ENCODE data around the gene TMCO4.

DNA sequence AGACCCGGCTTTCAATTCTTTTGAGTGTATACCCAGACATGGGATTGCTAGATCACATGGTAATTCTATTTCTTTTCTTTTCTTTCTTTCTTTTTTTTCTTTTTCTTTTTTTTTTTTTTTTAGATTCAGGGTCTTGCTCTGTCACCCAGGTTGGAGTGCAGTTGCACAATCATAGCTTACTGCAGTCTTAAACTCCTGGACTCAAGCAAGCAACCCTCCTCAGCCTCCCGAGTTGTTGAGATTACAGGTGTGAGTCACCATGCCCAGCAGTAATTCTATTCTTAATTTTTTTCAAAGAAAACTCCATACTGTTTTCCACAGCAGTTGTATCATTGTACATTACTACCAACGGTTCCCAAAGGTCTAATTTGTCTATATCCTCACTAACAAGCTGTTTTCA, 28.8 kb upstream of the TMCO4 start:
- TF ChIP-seq RARB (CRISPR knock-in tag; IDR thresholded peaks at IDR 0.05) (no peak), ZFP30 (CRISPR knock-in tag; IDR thresholded peaks at IDR 0.05) (no peak), ARNTL (CRISPR knock-in tag; IDR thresholded peaks at IDR 0.05; ENCODE audit: borderline replicate concordance, low read depth) (no peak), PATZ1 (CRISPR knock-in tag; IDR thresholded peaks at IDR 0.05; ENCODE audit: borderline replicate concordance) (no peak), TOX (CRISPR knock-in tag; IDR thresholded peaks at IDR 0.05; ENCODE audit: borderline replicate concordance) (no peak), BACH2 (CRISPR knock-in tag; IDR thresholded peaks at IDR 0.05; ENCODE audit: borderline replicate concordance) (no peak), PPARA (CRISPR knock-in tag; IDR thresholded peaks at IDR 0.05; ENCODE audit: borderline replicate concordance) (no peak), TSHZ2 (CRISPR knock-in tag; IDR thresholded peaks at IDR 0.05) (no peak), OSR1 (CRISPR knock-in tag; IDR thresholded peaks at IDR 0.05) (no peak), SNAI2 (CRISPR knock-in tag; IDR thresholded peaks at IDR 0.05) (no peak), ZFP3 (CRISPR knock-in tag; IDR thresholded peaks at IDR 0.05) (no peak), GLIS3 (CRISPR knock-in tag; IDR thresholded peaks at IDR 0.05) (no peak), CREB5 (CRISPR knock-in tag; IDR thresholded peaks at IDR 0.05; ENCODE audit: low read depth) (no peak)
- TF ChIP-seq, protein P1, sequence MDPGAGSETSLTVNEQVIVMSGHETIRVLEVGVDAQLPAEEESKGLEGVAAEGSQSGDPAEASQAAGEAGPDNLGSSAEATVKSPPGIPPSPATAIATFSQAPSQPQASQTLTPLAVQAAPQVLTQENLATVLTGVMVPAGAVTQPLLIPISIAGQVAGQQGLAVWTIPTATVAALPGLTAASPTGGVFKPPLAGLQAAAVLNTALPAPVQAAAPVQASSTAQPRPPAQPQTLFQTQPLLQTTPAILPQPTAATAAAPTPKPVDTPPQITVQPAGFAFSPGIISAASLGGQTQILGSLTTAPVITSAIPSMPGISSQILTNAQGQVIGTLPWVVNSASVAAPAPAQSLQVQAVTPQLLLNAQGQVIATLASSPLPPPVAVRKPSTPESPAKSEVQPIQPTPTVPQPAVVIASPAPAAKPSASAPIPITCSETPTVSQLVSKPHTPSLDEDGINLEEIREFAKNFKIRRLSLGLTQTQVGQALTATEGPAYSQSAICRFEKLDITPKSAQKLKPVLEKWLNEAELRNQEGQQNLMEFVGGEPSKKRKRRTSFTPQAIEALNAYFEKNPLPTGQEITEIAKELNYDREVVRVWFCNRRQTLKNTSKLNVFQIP (CRISPR knock-in tag; IDR thresholded peaks at IDR 0.05; ENCODE audit: borderline replicate concordance, low read depth) = no peak
